KOPT-K1 (cell line): ENCODE results near the gene TMEM201.

Experiments used
- H3K27ac ChIP-seq: fragments of 200-600 bp; sonication (generic); 2 replicates; pipeline ENCODE4 v1.5.1; 2016; ENCODE audit warnings: antibody characterized with exemption, mild to moderate bottlenecking, low read depth, low read length; ENCODE audit not compliant: poor library complexity, severe bottlenecking
- H3K36me3 ChIP-seq: fragments of 200-600 bp; sonication (generic); 2 replicates; pipeline ENCODE4 v1.5.1; 2017; ENCODE audit warnings: antibody characterized with exemption, mild to moderate bottlenecking, low read length, moderate library complexity; ENCODE audit not compliant: insufficient read depth
- H3K9me3 ChIP-seq: fragments of 200-600 bp; sonication (generic); 2 replicates; pipeline ENCODE4 v1.5.1; 2017; ENCODE audit warnings: antibody characterized with exemption, low read length, mild to moderate bottlenecking; ENCODE audit not compliant: insufficient read depth, poor library complexity, severe bottlenecking

The TMEM201 gene

GRCh38 chr1:9639227-9639626 is 50.5 kb downstream of the TMEM201 start:
- H3K27ac ChIP-seq: peak overlapping the region; percentile 32
- H3K36me3 ChIP-seq: peaks cover 57% of the 10 kb centered on the region

GRCh38 chr1:9643351-9644256 is 54.9 kb downstream of the TMEM201 start:
- H3K36me3 ChIP-seq: peaks cover 24% of the 10 kb centered on the region
- H3K9me3 ChIP-seq: no peaks in the 10 kb centered on the region
- peak overlapping the region; percentile 6 for H3K27ac ChIP-seq

More at GRCh38 chr1:9639227-9639626, 50.5 kb downstream of the TMEM201 start:
- H3K9me3 ChIP-seq: no peaks in the 10 kb centered on the region

GRCh38 chr1:9646037-9646436 is 57.3 kb downstream of the TMEM201 start:
- Histone ChIP-seq H3K27ac (no peak overlapping the region), H3K36me3 (peaks cover 14% of the 10 kb centered on the region), H3K9me3 (no peaks in the 10 kb centered on the region)

GRCh38 chr1:9648171-9648570 is 59.5 kb downstream of the TMEM201 start:
- H3K36me3 ChIP-seq: no peaks in the 10 kb centered on the region
- no peak overlapping the region for H3K27ac ChIP-seq
- H3K9me3 ChIP-seq: no peaks in the 10 kb centered on the region

GRCh38 chr1:9649769-9650168 is 61.1 kb downstream of the TMEM201 start:
- Histone ChIP-seq H3K9me3 (no peaks in the 10 kb centered on the region), H3K27ac (no peak overlapping the region), H3K36me3 (no peaks in the 10 kb centered on the region)

- peak overlapping the region; percentile 92 for H3K27ac ChIP-seq
- H3K9me3 ChIP-seq: no peaks in the 10 kb centered on the region
- no peaks in the 10 kb centered on the region for H3K36me3 ChIP-seq
These were observed 62.5 kb downstream of the TMEM201 start for GRCh38 chr1:9651220-9651564.

GRCh38 chr1:9651565-9652378 is 63.1 kb downstream of the TMEM201 start, which contains the start of gene PIK3CD:
TSS of gene PIK3CD (plus strand) at chr1:9651731. CDS start at chr1:9710456, 58,725 bp downstream.
- Histone ChIP-seq H3K9me3 (no peaks in the 10 kb centered on the region), H3K36me3 (no peaks in the 10 kb centered on the region), H3K27ac (peak within 1 kb of the TSS; percentile 92)

GRCh38 chr1:9652379-9653209 is 63.9 kb downstream of the TMEM201 start:
- Histone ChIP-seq H3K36me3 (no peaks in the 10 kb centered on the region), H3K27ac (peak overlapping the region; percentile 92), H3K9me3 (no peaks in the 10 kb centered on the region)

GRCh38 chr1:9653210-9653490 is 64.4 kb downstream of the TMEM201 start:
- H3K9me3 ChIP-seq: no peaks in the 10 kb centered on the region
- H3K27ac ChIP-seq: peak overlapping the region; percentile 92
- H3K36me3 ChIP-seq: no peaks in the 10 kb centered on the region

- H3K36me3 ChIP-seq: no peaks in the 10 kb centered on the region
- peak overlapping the region; percentile 92 for H3K27ac ChIP-seq
- no peaks in the 10 kb centered on the region for H3K9me3 ChIP-seq
These were observed 64.9 kb downstream of the TMEM201 start for GRCh38 chr1:9653491-9654050.

- H3K9me3 ChIP-seq: no peaks in the 10 kb centered on the region
- H3K27ac ChIP-seq: peak overlapping the region; percentile 92
- H3K36me3 ChIP-seq: no peaks in the 10 kb centered on the region
These were observed 65.5 kb downstream of the TMEM201 start for GRCh38 chr1:9654051-9654833.

GRCh38 chr1:9654834-9655723 is 66.4 kb downstream of the TMEM201 start:
- Histone ChIP-seq H3K36me3 (peaks cover 7% of the 10 kb centered on the region), H3K9me3 (no peaks in the 10 kb centered on the region), H3K27ac (no peak overlapping the region)

GRCh38 chr1:9655836-9656235 is 67.1 kb downstream of the TMEM201 start:
- H3K36me3 ChIP-seq: peaks cover 14% of the 10 kb centered on the region
- no peak overlapping the region for H3K27ac ChIP-seq
- H3K9me3 ChIP-seq: no peaks in the 10 kb centered on the region
